Stimulated activated CD8-positive, alpha-beta memory T cell treated with anti-CD3 and anti-CD28 coated beads, Interleukin-7, amount 100 ng/mL, for 24 hours (primary cell): Measurements from ENCODE around the gene SRRM1.
"Not testable (repeated sequence)": the region's sequence is repeated elsewhere in the genome, so short reads cannot be mapped to it uniquely, and the experiment has no call there.

Experiments used
- DNase-seq: peaks from one replicate; pipeline ENCODE4 v3.0.0-alpha.2; 2020; ENCODE audit warnings: low read depth

The SRRM1 gene

GRCh38 chr1:24644100-24644384 lies 940 bp downstream of the SRRM1 start:
- DNase-seq: no peak

- no peak for DNase-seq
Observed at GRCh38 chr1:24648919-24649318, 5.8 kb downstream of the SRRM1 start.

- DNase-seq: no peak
Observed at GRCh38 chr1:24652382-24652781, 9.3 kb downstream of the SRRM1 start.

- no peak for DNase-seq
Observed at GRCh38 chr1:24654010-24654409, 10.9 kb downstream of the SRRM1 start.

GRCh38 chr1:24656046-24656445 lies 12.9 kb downstream of the SRRM1 start:
- DNase-seq: no peak

- DNase-seq: no peak
Observed at GRCh38 chr1:24657781-24658180, 14.7 kb downstream of the SRRM1 start.

- no peak for DNase-seq
Observed at GRCh38 chr1:24659166-24659904, 16.2 kb downstream of the SRRM1 start.

GRCh38 chr1:24659993-24660665 lies 17.0 kb downstream of the SRRM1 start:
- DNase-seq: no peak

- no peak for DNase-seq
Observed at GRCh38 chr1:24664507-24665033, 21.5 kb downstream of the SRRM1 start.

- no peak for DNase-seq
Observed at GRCh38 chr1:24666794-24667193, 23.7 kb downstream of the SRRM1 start.

- DNase-seq: not testable (repeated sequence)
Observed at GRCh38 chr1:24671372-24671771, 28.3 kb downstream of the SRRM1 start.

GRCh38 chr1:24672686-24673085 lies 29.6 kb downstream of the SRRM1 start:
- DNase-seq: not testable (repeated sequence)

GRCh38 chr1:24673341-24673740 lies 30.2 kb downstream of the SRRM1 start:
- DNase-seq: no peak

- not testable (repeated sequence) for DNase-seq
Observed at GRCh38 chr1:24678421-24678820, 35.3 kb downstream of the SRRM1 start.

GRCh38 chr1:24679725-24680124 lies 36.6 kb downstream of the SRRM1 start:
- DNase-seq: no peak

GRCh38 chr1:24683713-24684162 lies 40.6 kb downstream of the SRRM1 start:
- no peak for DNase-seq

GRCh38 chr1:24688033-24688432 lies 44.9 kb downstream of the SRRM1 start:
- DNase-seq: no peak

- peak; percentile 26 for DNase-seq
Observed at GRCh38 chr1:24688621-24689195, 45.6 kb downstream of the SRRM1 start.

- no peak for DNase-seq
Observed at GRCh38 chr1:24691051-24691450, 47.9 kb downstream of the SRRM1 start.

- no peak for DNase-seq
Observed at GRCh38 chr1:24692351-24692980, 49.4 kb downstream of the SRRM1 start.

- no peak for DNase-seq
Observed at GRCh38 chr1:24693827-24694379, 50.8 kb downstream of the SRRM1 start.

- no peak for DNase-seq
Observed at GRCh38 chr1:24694380-24694843, 51.3 kb downstream of the SRRM1 start.
